MM.1S (cell line): ENCODE results near the gene SBDS.
A peak's percentile ranks its signal among the peaks of the same experiment; 100 is the strongest.
"Not testable (repeated sequence)": the region's sequence is repeated elsewhere in the genome, so short reads cannot be mapped to it uniquely, and the experiment has no call there.

Experiments
- DNase-seq: peaks from one replicate; pipeline ENCODE4 v3.0.0-alpha.2; 2015
- H2AFZ ChIP-seq: fragments of 300-600 bp; sonication (generic); 2 replicates; pipeline ENCODE4 v1.6.0; 2016; ENCODE audit warnings: antibody characterized with exemption, low read length
- H3F3A ChIP-seq: fragments of 300-600 bp; sonication (generic); 2 replicates; pipeline ENCODE4 v1.6.1; 2016; ENCODE audit warnings: mild to moderate bottlenecking, antibody characterized with exemption, low read length, moderate library complexity, mixed read lengths; ENCODE audit not compliant: insufficient read depth
- H3K27ac ChIP-seq: fragments of 300-600 bp; sonication (generic); 2 replicates; pipeline ENCODE4 v1.5.1; 2016; ENCODE audit warnings: mild to moderate bottlenecking, low read length
- H3K27me3 ChIP-seq: fragments of 300-600 bp; sonication (generic); replicated peaks from 2 replicates; pipeline ENCODE4 v1.6.0; 2016; ENCODE audit warnings: low read length; ENCODE audit not compliant: insufficient read depth
- H3K36me3 ChIP-seq: fragments of 300-600 bp; sonication (generic); replicated peaks from 2 replicates; pipeline ENCODE4 v1.6.1; 2016; ENCODE audit warnings: mild to moderate bottlenecking, low read length, mixed read lengths; ENCODE audit not compliant: insufficient read depth
- H3K4me1 ChIP-seq: fragments of 300-600 bp; sonication (generic); 2 replicates; pipeline ENCODE4 v1.6.1; 2016; ENCODE audit warnings: low read length, mixed read lengths
- H3K4me2 ChIP-seq: fragments of 300-600 bp; sonication (generic); 2 replicates; pipeline ENCODE4 v1.6.0; 2016; ENCODE audit warnings: low read depth, low read length
- H3K4me3 ChIP-seq: fragments of 300-600 bp; sonication (generic); 2 replicates; pipeline ENCODE4 v1.5.1; 2016; ENCODE audit warnings: low read length, mixed read lengths
- H3K79me2 ChIP-seq: fragments of 300-600 bp; sonication (generic); 2 replicates; pipeline ENCODE4 v1.6.1; 2016; ENCODE audit warnings: mixed run types, low read length, mixed read lengths
- H3K9ac ChIP-seq: fragments of 300-600 bp; sonication (generic); 2 replicates; pipeline ENCODE4 v1.6.1; 2016; ENCODE audit warnings: low read length, mixed read lengths
- H3K9me2 ChIP-seq: fragments of 300-600 bp; sonication (generic); replicated peaks from 2 replicates; pipeline ENCODE4 v1.6.1; 2016; ENCODE audit warnings: mild to moderate bottlenecking, low read length, mixed read lengths; ENCODE audit not compliant: insufficient read depth
- H3K9me3 ChIP-seq: fragments of 300-600 bp; sonication (generic); replicated peaks from 2 replicates; pipeline ENCODE4 v1.6.1; 2016; ENCODE audit warnings: mild to moderate bottlenecking, low read length, mixed read lengths; ENCODE audit not compliant: insufficient read depth
- H4K20me1 ChIP-seq: fragments of 300-600 bp; sonication (generic); 2 replicates; pipeline ENCODE4 v1.6.1; 2016; ENCODE audit warnings: mild to moderate bottlenecking, low read length, moderate library complexity, mixed read lengths; ENCODE audit not compliant: insufficient read depth
- CTCF ChIP-seq: fragments of 300-600 bp; sonication (generic); IDR thresholded peaks from 2 replicates; pipeline ENCODE4 v1.5.1; 2016; ENCODE audit warnings: antibody characterized with exemption, low read length, mixed read lengths

SBDS gene

GRCh38 chr7:66995050-66995776, at the start of gene SBDS:
Gene SBDS (minus strand): TSS chr7:66995586. CDS start chr7:66995417, 169 bp downstream.
- H3F3A ChIP-seq = not testable (repeated sequence)
- H2AFZ ChIP-seq = peak within 1 kb of the TSS; percentile 70
- DNase-seq = peak; percentile 99

GRCh38 chr7:67043559-67043930, 48.2 kb upstream of the SBDS start:
- not testable (repeated sequence) for H4K20me1 ChIP-seq, H3K4me3 ChIP-seq, H3K9ac ChIP-seq, H3F3A ChIP-seq, H3K4me1 ChIP-seq, H3K27me3 ChIP-seq, H3K4me2 ChIP-seq, H2AFZ ChIP-seq, H3K36me3 ChIP-seq, H3K27ac ChIP-seq, H3K79me2 ChIP-seq, DNase-seq, H3K9me3 ChIP-seq, H3K9me2 ChIP-seq

More at GRCh38 chr7:66995050-66995776, at the start of gene SBDS:
- not testable (repeated sequence) for H3K27me3 ChIP-seq, H3K36me3 ChIP-seq, H3K9me3 ChIP-seq, H3K4me1 ChIP-seq, H3K9me2 ChIP-seq, H4K20me1 ChIP-seq
- H3K79me2 ChIP-seq = peaks cover 41% of the 10 kb centered on the region
- H3K4me3 ChIP-seq = peak within 1 kb of the TSS; percentile 83
- H3K9ac ChIP-seq = peak within 1 kb of the TSS; percentile 94
- H3K4me2 ChIP-seq = peak within 1 kb of the TSS; percentile 45; the same call in 1 of the 2 replicates
- peak within 1 kb of the TSS; percentile 92 for H3K27ac ChIP-seq

- not testable (repeated sequence) for H3K27ac ChIP-seq, H3K36me3 ChIP-seq, H3K9me3 ChIP-seq, H3K4me1 ChIP-seq, H3K79me2 ChIP-seq, H3K9me2 ChIP-seq, H3K9ac ChIP-seq, H4K20me1 ChIP-seq, H3F3A ChIP-seq, H2AFZ ChIP-seq, H3K4me3 ChIP-seq, H3K27me3 ChIP-seq, DNase-seq, H3K4me2 ChIP-seq
These were observed 47.6 kb upstream of the SBDS start for GRCh38 chr7:67042781-67043558.

GRCh38 chr7:67040832-67041231, 45.4 kb upstream of the SBDS start:
- not testable (repeated sequence) for H3K4me2 ChIP-seq, H3K9me3 ChIP-seq, H3K36me3 ChIP-seq, H3K27ac ChIP-seq, H3K4me1 ChIP-seq, H4K20me1 ChIP-seq, H3K79me2 ChIP-seq, H3F3A ChIP-seq, H3K4me3 ChIP-seq, H3K9me2 ChIP-seq, H3K27me3 ChIP-seq, H3K9ac ChIP-seq, DNase-seq, H2AFZ ChIP-seq
- TF ChIP-seq CTCF = peak; percentile 38

- not testable (repeated sequence) for H2AFZ ChIP-seq, H3K4me1 ChIP-seq, H3K27ac ChIP-seq, H3F3A ChIP-seq, H3K9me3 ChIP-seq, H3K9ac ChIP-seq, H4K20me1 ChIP-seq, H3K36me3 ChIP-seq, H3K4me3 ChIP-seq, H3K9me2 ChIP-seq, DNase-seq, H3K79me2 ChIP-seq, H3K27me3 ChIP-seq, H3K4me2 ChIP-seq
These were observed 41.3 kb upstream of the SBDS start for GRCh38 chr7:67036432-67037395.
